GM19193 (cell line): ENCODE results near the gene MFGE8.

Source experiments
- POLR2A ChIP-seq: IDR thresholded peaks from 4 replicates; pipeline ENCODE4 v1.6.1; 2011; ENCODE audit not compliant: insufficient read depth, insufficient read length; ENCODE audit errors: extremely low read depth

The MFGE8 gene

GRCh38 chr15:88918738-88919137, 5.6 kb upstream of the MFGE8 start:
- TF ChIP-seq POLR2A: no peak

GRCh38 chr15:88917760-88918159, 4.6 kb upstream of the MFGE8 start:
- TF ChIP-seq POLR2A: no peak

GRCh38 chr15:88915354-88915753, 2.2 kb upstream of the MFGE8 start:
- no peak for TF ChIP-seq POLR2A

GRCh38 chr15:88913850-88914169, 631 bp upstream of the MFGE8 start:
- no peak for TF ChIP-seq POLR2A

- no peak for TF ChIP-seq POLR2A
Measured at GRCh38 chr15:88912500-88912921, 668 bp downstream of the MFGE8 start.

- no peak for TF ChIP-seq POLR2A
Measured at GRCh38 chr15:88911766-88912118, 1.4 kb downstream of the MFGE8 start.

- TF ChIP-seq POLR2A: no peak
Measured at GRCh38 chr15:88909956-88910831, 3.0 kb downstream of the MFGE8 start.

GRCh38 chr15:88908697-88909621, 4.2 kb downstream of the MFGE8 start:
- no peak for TF ChIP-seq POLR2A

- no peak for TF ChIP-seq POLR2A
Measured at GRCh38 chr15:88908123-88908522, 5.1 kb downstream of the MFGE8 start.

GRCh38 chr15:88907111-88907510, 6.1 kb downstream of the MFGE8 start:
- no peak for TF ChIP-seq POLR2A

GRCh38 chr15:88906551-88906950, 6.6 kb downstream of the MFGE8 start:
- TF ChIP-seq POLR2A: no peak

- TF ChIP-seq POLR2A: no peak
Measured at GRCh38 chr15:88906130-88906529, 7.0 kb downstream of the MFGE8 start.

- TF ChIP-seq POLR2A: no peak
Measured at GRCh38 chr15:88905576-88905975, 7.6 kb downstream of the MFGE8 start.

GRCh38 chr15:88904624-88905327, 8.4 kb downstream of the MFGE8 start:
- no peak for TF ChIP-seq POLR2A

- TF ChIP-seq POLR2A: no peak
Measured at GRCh38 chr15:88904257-88904623, 8.9 kb downstream of the MFGE8 start.
